Measurements from ENCODE around the gene PDZD7.

GRCh38 chr10:101066896-101067355, 36.0 kb upstream of the PDZD7 start:
- TF ChIP-seq CTCF (IDR thresholded peaks at IDR 0.05) (no peak), POLR2A (IDR thresholded peaks at IDR 0.05) (no peak)
